Coronary artery (tissue), 2 donors: ENCODE data around the gene ATP6V1A.

Source experiments
- DNase-seq: peaks from one replicate; pipeline ENCODE4 v3.0.0-alpha.2; 2017; ENCODE audit warnings: low spot score
- H3K27ac ChIP-seq, 2 donors: fragments of 200-600 bp; sonication (generic); one replicate each; pipeline ENCODE4 v1.5.1; 2016 to 2019
- H3K4me3 ChIP-seq: fragments of 200-600 bp; sonication (generic); 2 replicates; pipeline ENCODE4 v1.5.1; 2016; ENCODE audit warnings: mild to moderate bottlenecking, moderate library complexity
- TF ChIP-seq, protein P1 (sequence below): fragments of 200-600 bp; sonication (generic); IDR thresholded peaks from one replicate; pipeline ENCODE4 v1.5.1; 2019; ENCODE audit warnings: antibody characterized with exemption

Gene ATP6V1A

DNA sequence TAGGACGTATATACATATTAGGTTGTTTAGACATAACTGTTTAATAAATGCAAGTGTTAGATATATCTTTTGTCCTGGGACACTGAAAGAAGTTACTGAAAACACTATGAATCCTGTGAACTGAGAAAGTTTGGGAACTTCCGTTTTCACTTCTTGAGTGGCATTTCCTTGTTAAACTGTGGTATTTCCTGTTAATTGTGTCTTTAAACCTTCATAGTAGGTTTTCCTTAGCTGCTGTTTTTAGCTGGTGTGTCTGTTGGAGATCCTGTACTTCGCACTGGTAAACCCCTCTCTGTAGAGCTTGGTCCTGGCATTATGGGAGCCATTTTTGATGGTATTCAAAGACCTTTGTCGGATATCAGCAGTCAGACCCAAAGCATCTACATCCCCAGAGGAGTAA lies 37.1 kb downstream of the ATP6V1A start:
- H3K27ac ChIP-seq = peak overlapping the region; percentile 44 to 53
- TF ChIP-seq, protein P1, sequence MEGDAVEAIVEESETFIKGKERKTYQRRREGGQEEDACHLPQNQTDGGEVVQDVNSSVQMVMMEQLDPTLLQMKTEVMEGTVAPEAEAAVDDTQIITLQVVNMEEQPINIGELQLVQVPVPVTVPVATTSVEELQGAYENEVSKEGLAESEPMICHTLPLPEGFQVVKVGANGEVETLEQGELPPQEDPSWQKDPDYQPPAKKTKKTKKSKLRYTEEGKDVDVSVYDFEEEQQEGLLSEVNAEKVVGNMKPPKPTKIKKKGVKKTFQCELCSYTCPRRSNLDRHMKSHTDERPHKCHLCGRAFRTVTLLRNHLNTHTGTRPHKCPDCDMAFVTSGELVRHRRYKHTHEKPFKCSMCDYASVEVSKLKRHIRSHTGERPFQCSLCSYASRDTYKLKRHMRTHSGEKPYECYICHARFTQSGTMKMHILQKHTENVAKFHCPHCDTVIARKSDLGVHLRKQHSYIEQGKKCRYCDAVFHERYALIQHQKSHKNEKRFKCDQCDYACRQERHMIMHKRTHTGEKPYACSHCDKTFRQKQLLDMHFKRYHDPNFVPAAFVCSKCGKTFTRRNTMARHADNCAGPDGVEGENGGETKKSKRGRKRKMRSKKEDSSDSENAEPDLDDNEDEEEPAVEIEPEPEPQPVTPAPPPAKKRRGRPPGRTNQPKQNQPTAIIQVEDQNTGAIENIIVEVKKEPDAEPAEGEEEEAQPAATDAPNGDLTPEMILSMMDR = no peak
- no peak for DNase-seq

GRCh38 chr3:113791381-113791780 lies 44.5 kb downstream of the ATP6V1A start:
- no peak for DNase-seq
- no peak overlapping the region for H3K27ac ChIP-seq
- TF ChIP-seq, protein P1 = no peak
- no peak overlapping the region for H3K4me3 ChIP-seq

More for the DNA sequence above, 37.1 kb downstream of the ATP6V1A start:
- peak overlapping the region; percentile 12 for H3K4me3 ChIP-seq

DNA sequence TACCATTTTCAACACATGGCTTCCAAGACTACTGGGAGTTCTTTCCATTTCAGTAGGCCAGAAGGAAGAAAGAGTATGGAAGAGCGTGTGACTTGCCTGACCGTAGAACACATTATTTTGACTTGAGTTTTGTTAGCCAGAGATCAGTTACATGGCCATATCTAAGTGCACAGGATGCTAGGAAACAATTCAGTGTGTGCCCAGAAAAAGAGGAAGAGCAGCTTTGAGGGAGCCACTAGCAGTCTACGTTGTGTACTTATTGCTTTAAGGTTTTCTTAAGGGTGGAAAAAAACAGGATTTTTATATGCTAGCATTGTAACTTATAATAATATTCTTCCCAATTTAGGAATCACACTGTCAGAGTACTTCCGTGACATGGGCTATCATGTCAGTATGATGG lies 47.7 kb downstream of the ATP6V1A start:
- no peak overlapping the region for H3K27ac ChIP-seq
- no peak overlapping the region for H3K4me3 ChIP-seq
- TF ChIP-seq, protein P1 = no peak
- no peak for DNase-seq

GRCh38 chr3:113795693-113796092 lies 48.9 kb downstream of the ATP6V1A start:
- no peak for DNase-seq
- H3K27ac ChIP-seq = no peak overlapping the region
- TF ChIP-seq, protein P1 = no peak
- no peak overlapping the region for H3K4me3 ChIP-seq

GRCh38 chr3:113802795-113803455 lies 56.1 kb downstream of the ATP6V1A start:
- TF ChIP-seq, protein P1 = no peak
- DNase-seq = no peak
- Histone ChIP-seq H3K27ac (no peak overlapping the region), H3K4me3 (no peak overlapping the region)

DNA sequence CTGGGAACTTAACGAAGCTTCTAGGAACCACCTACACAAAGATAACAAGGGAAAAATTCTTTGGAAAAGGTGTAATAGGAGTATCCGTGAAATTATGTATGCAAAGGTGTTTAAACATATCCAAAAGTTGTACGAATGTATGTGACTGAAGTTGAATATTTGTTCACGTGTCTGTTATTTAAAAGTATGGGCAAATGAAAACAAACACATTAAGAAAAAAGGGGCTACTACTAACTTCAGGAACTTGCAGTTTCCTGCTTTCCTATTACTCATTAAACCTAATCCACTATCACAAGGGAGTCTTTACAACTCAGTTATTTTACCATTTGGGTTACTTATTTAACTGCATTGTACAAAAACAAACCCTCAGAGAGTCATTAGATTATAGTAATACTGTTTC lies 57.8 kb downstream of the ATP6V1A start:
- Histone ChIP-seq H3K27ac (no peak overlapping the region), H3K4me3 (no peak overlapping the region)
- no peak for DNase-seq
- TF ChIP-seq, protein P1 = no peak

GRCh38 chr3:113805249-113805648 lies 58.4 kb downstream of the ATP6V1A start:
- Histone ChIP-seq H3K27ac (no peak overlapping the region), H3K4me3 (no peak overlapping the region)
- no peak for DNase-seq
- TF ChIP-seq, protein P1 = no peak
